Activated CD4-positive, alpha-beta T cell treated with anti-CD3 and anti-CD28 coated beads, Interleukin-2, Interleukin-4, amounts not matched to agents 100 ng/mL and 50 ng/mL, durations not matched to agents 16 hours and 8 hours (primary cell): ENCODE data around the gene GNG4.
A peak's percentile ranks its signal among the peaks of the same experiment; 100 is the strongest.

Source experiments
- DNase-seq: peaks from one replicate; pipeline ENCODE4 v3.0.0-alpha.2; 2020; ENCODE audit warnings: low spot score

Gene GNG4

GRCh38 chr1:235527196-235527814 is 122.3 kb downstream of the GNG4 start:
- no peak for DNase-seq

DNA sequence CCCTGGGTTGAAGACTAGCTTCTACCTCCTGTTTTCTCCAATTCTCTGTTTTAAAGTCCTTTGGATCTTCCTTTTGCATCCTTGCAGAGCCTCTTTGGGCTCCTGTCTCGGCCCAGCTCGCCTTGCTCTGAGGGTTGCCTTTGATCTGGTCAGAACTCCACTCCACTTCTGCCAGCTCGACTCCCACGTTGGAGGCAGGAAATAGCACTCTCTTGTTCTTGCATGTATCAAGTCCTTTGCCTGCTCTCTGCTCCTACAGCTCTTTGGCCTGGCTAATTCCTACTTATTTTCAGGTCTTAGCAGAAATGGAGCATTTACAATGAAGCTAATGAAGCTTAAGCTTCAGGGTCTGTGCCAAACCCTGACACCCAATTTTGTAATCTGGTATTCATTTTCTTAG is 124.3 kb downstream of the GNG4 start:
- DNase-seq, result no peak

GRCh38 chr1:235516862-235517446 is 132.6 kb downstream of the GNG4 start:
- no peak for DNase-seq

DNA sequence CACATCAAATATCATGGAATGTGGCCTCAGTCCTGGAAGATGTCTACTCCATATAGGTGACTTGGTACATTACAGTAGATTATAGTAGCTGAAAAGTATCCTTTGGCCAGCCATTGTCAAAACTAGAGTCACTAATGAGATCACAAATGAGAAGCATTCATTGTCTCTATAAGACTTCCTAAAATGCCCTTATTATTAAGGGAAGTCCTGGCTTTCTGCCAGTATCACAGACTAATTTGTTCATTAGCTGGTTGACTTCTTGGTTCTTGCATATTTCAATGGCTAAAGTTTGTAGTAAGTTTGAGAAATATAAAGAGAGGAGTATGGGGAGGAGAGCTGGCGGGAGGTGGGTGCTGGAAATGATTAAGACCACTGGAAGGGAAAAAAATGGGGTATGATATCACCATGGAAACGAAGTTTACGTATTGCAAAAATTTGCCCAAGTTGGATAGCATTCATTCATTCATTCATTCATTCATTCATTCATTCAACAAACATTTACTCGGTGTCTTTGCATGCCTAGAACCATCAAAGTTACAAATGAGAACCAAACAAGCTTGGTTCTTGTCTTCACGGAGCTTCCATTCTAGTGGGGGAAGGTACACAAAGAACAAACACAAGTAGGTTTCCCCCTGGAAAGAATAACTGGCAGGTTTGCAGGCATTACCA is 133.6 kb downstream of the GNG4 start:
- DNase-seq, result no peak

GRCh38 chr1:235513495-235514366 is 135.9 kb downstream of the GNG4 start:
- DNase-seq, result peak; percentile 65

GRCh38 chr1:235511470-235512240 is 137.9 kb downstream of the GNG4 start:
- no peak for DNase-seq

DNA sequence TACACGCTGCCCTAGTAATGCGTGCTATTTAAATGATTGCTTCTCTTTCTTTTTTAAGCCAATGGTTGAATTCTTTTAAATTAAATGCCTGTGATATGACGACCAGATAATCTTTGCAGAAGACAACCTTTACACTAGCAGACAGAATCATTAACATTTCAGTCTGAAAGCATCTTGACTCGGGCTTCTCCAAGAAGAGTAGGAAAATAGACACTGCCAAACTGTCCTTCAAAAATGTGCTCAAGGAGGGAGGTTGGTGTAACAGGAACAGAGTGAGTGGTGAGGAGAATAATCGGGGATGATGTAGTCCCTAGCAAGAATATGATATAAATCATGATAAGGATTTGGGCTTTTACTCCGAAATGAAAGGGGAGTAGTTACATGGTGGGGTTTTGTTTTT is 138.8 kb downstream of the GNG4 start:
- DNase-seq, result no peak

- no peak for DNase-seq
Observed at GRCh38 chr1:235507623-235508022, 142.0 kb downstream of the GNG4 start.

DNA sequence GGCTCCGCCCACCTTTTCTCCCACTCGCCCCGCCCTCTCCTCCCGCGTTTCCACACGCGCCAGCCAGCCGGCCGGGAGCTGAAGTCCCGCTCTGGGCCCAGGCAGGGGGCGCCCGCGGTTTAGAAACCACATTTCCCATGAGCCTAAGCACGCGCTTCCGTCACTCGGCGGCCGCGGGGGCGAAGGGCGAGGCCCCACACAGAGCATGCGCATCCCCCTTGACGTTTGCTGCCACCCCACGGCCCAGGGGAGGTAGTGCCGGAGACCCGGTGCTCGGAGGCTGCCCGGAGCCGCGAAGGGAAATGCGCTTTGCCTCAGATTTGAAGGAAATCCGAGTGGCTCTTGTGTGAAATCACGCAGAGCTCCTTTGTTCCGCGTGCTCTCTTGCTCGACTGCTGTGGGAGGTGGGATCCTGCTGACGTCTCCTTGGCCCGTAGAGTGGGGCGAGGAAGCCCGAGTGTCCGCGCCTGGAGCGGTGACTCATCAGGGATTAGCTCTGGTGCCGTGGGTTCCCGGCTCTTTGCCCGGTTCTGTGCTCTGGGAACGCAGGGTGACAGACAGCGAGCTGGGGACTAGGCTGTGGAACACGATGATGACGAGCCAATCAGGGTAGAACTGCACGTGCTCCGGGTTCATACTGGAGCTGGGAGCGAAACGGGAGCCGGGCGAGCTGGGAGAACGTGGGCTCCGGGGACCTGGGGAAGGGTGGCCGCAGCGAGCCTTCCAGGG is 144.9 kb downstream of the GNG4 start:
- DNase-seq, result peak; percentile 99

GRCh38 chr1:235504122-235504493 is 145.5 kb downstream of the GNG4 start, which contains the start of gene B3GALNT2:
Gene B3GALNT2 (minus strand): TSS chr1:235504452. CDS start chr1:235504252, 200 bp downstream.
- no peak for DNase-seq

DNA sequence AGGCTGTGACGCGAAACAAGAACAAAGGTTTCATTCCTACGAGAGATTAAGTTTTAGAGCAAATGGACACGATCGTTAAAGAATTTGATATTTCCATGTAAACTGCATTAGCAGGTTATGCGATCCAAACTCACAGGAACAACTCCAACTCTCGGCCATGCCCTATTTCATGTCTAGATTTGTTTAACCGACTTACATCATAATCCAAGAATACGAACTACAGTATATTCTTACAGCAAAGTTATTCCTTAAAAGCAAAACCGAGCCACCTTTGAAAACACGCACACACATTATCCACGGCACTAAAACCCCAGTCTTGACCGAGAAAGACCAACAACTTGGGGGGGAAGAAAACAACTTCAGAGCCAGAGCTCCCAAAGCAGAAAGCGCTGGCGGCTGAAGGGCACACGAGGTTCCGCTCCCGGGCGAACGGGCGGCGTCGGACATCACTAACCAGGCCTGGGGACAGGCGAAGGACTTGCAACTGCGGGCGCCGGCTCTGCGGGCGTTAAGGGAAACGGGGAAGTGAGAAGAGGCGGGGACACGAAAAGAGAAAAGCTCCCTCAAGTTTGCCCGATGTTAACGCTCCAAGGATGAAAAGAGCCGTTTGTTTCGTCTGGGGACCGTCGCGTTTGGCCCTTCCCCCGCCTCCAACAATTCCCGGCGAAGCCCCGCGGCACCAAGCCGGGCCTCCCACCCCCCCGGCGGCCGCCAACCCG is 146.0 kb downstream of the GNG4 start:
- DNase-seq, result peak; percentile 13

DNA sequence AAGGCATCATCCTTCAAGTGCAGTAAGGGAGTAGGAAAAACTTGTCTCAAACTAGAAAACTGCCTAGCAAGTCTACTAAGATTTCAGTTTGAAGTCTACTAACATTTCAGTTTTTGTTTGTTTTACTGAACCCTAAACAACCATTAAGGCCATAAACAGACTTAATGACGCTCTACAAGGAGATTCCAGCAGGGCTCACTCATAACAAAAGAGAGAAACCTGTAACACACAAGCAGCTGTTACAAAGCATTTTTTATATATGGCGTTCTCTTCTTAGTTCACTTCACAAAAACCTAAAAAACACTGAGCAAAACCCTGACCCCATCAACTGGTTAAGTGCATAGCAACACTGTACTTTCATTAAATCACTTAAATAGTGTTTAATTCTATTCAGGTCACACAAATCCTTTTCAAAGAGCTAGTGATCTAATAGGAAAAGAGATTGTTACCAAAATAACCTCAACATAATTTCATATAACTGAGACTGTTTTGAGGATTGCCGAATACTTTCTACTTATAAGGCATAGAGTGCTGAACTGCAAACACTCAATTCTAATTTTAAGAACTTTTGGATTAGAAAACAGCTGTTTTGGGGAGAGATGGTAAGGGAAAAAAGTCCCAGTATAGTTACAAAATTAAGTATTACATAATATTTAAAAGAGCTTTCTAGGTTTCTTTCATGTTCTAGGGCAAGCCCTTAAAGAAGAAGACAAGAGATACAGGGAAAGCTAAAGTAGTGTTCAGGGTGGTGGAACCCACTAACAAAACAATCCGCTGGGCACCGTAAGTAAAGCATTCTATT is 146.8 kb downstream of the GNG4 start:
- DNase-seq, result peak; percentile 30

- no peak for DNase-seq
Observed at GRCh38 chr1:235500971-235501540, 148.5 kb downstream of the GNG4 start.
